CD4-positive, CD25-positive, alpha-beta regulatory T cell (primary cell): ENCODE data around the gene LHX3. TPM values are rescaled to one million over a fixed set of nuclear protein-coding genes. Genes with fewer than 3 reads are reported as not detected.

ENCODE experiments used
- ATAC-seq, 2 donors: fragments of 150-1000 bp; cut with Tn5 transposase; one replicate each; pipeline ENCODE4 v1.10.0; 2021; ENCODE audit warnings: low read depth in 2 of 2, moderate number of reproducible peaks in 2 of 2, moderate library complexity in 1 of 2
- DNase-seq, 3 donors: peaks; one replicate each; pipeline versions ENCODE4 v3.0.0 to v3.0.0-alpha.2; 2012 to 2022; ENCODE audit warnings: mixed read lengths in 1 of 3
- H3K27ac ChIP-seq: one replicate; pipeline ENCODE4 v1.7.0; 2013; ENCODE audit warnings: mild to moderate bottlenecking, low read length; ENCODE audit not compliant: insufficient read depth, poor library complexity, severe bottlenecking
- H3K27me3 ChIP-seq: one replicate; pipeline ENCODE4 v1.7.0; 2013; ENCODE audit warnings: low read length; ENCODE audit not compliant: control insufficient read depth, insufficient read depth
- H3K36me3 ChIP-seq: one replicate; pipeline ENCODE4 v1.7.0; 2013; ENCODE audit warnings: mild to moderate bottlenecking, low read length, moderate library complexity; ENCODE audit not compliant: control insufficient read depth, insufficient read depth
- H3K4me1 ChIP-seq: 2 replicates; pipeline ENCODE4 v1.7.0; 2013; ENCODE audit warnings: mild to moderate bottlenecking, low read length; ENCODE audit not compliant: insufficient read depth, control insufficient read depth, poor library complexity, severe bottlenecking
- H3K4me3 ChIP-seq: one replicate; pipeline ENCODE4 v1.7.0; 2013; ENCODE audit warnings: low read depth, mild to moderate bottlenecking, low read length, moderate library complexity
- H3K9me3 ChIP-seq, 2 experiments: 1 replicate in 1 of 2; 2 replicates in 1 of 2; pipeline ENCODE4 v1.7.0; 2013; ENCODE audit warnings: low read length in 2 of 2, mild to moderate bottlenecking in 1 of 2, moderate library complexity in 1 of 2; ENCODE audit not compliant: control insufficient read depth in 2 of 2
- H3K27ac Mint-ChIP-seq, 3 donors: one replicate each; pipeline ENCODE4 v1.8.0; 2020 to 2022; ENCODE audit warnings: mild to moderate bottlenecking in 3 of 3, mixed read lengths in 3 of 3, moderate library complexity in 2 of 3
- H3K27me3 Mint-ChIP-seq: one replicate; pipeline ENCODE4 v1.8.0; 2022; ENCODE audit warnings: mild to moderate bottlenecking, mixed read lengths
- H3K36me3 Mint-ChIP-seq: one replicate; pipeline ENCODE4 v1.8.0; 2020; ENCODE audit warnings: mixed read lengths
- H3K4me1 Mint-ChIP-seq, 4 donors: one replicate each; pipeline ENCODE4 v1.8.0; 2020 to 2022; ENCODE audit warnings: mixed read lengths in 4 of 4, mild to moderate bottlenecking in 1 of 4
- H3K4me3 Mint-ChIP-seq, 4 donors: one replicate each; pipeline ENCODE4 v1.8.0; 2020 to 2022; ENCODE audit warnings: mild to moderate bottlenecking in 4 of 4, mixed read lengths in 4 of 4, moderate library complexity in 3 of 4
- H3K9me3 Mint-ChIP-seq, 7 donors: one replicate each; pipeline ENCODE4 v1.8.0; 2020 to 2022; ENCODE audit warnings: mixed read lengths in 7 of 7, mild to moderate bottlenecking in 3 of 7, moderate library complexity in 2 of 7
- polyA plus RNA-seq, 4 donors: library from polyadenylated mRNA; unstranded; fragments of 300-500 nt; fragmentation: Illumina TruSeq; gene quantifications; one replicate each; pipeline ENCODE4 v1.2.3, GENCODE V29; 2021
- total RNA-seq: library from RNA; stranded (reverse); gene quantifications from one replicate; pipeline ENCODE4 v1.2.3, GENCODE V29; 2022

LHX3 gene
- total and polyA plus RNA-seq, 5 donors from 2014 or later = not detected

DNA sequence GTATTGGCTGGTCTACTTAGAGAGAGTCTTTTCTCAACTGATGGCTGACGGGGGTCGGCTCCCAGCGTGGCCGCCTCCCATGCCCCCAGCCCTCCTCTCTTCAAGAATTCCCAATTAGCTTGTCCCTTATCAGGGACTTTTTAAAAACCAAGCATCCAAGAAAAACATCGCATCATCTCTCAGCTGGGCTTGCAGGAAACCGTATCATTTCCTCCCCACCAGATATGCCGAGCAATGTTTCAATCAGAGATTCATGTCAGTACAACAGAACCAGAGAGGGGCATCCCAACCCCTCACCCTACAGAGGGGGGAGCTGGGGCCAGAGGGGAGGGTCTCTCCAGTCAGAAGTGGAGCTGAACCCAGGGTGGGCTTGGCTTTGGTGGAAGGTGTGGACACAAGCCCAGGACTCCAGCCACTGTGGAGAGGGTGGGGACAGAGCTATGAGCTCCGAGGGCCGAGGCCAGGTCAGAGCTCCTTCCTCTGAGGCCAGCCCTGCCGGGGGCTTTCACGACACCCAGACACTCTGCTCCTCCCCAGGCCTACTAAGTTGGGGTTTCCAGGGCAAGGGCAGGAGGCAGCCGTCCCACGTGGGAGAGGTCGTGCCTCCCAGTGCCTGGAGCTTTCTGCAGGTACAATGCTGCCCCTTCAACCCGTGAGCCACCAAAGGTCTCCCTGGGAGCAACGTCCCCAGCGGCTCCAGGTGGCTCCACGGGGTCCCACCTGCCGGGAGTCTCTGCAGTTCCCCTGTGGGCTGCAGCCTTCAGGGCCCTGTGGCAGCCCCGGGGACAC, 47.3 kb downstream of the LHX3 start:
- Mint-ChIP-seq H3K27me3 (peaks cover 5% of the 10 kb centered on the region), H3K27ac (no peak overlapping the region)

DNA sequence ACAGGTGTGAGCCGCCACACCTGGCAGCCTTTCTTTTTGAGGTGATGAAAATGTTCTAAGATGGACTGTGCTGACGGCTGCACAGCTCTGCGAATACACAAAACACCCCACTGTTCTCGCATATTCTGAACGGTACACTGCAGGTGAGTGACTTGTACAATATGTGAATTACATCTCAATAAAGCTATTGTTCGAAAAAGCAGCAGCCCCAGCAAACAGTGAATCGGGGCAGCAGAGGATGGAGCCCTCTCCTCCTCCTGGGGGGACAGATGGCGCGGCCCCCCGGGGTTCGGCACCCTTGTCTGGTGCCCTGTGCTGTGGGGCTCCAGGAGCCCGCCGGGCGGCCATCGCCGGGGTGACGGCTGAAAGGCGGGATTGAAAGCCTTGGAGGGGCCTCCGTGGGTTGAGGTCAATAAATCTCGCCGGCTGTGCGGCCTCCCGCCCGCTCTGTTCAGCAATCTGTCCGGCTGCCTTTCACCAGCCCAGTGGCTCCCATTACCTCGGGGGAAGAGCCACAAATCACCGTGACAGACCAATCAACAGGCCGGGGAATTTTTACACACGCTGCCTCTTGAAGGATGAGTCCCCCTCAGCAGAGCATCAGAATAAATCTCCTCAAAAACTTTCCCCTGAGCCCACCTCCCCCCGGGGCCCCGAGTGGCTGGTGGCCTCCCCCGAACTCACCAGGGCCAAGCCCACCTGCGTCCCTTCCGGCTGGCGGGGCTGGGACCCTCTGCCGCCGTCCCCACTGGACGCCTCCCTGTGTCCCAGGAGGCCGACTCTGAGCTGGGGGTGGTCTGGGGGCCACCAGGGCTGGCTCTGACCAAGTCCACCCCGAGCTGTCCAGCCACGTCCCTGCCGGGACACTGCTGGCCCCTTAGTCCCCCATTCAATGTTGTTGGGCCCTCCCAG, 48.5 kb downstream of the LHX3 start:
- Histone ChIP-seq H3K4me1 (no peaks in the 10 kb centered on the region), H3K36me3 (no peaks in the 10 kb centered on the region), H3K9me3 (no peaks in the 10 kb centered on the region), H3K27ac (no peak overlapping the region), H3K27me3 (no peaks in the 10 kb centered on the region), H3K4me3 (no peak overlapping the region)
- Mint-ChIP-seq H3K9me3 (no peaks in the 10 kb centered on the region), H3K4me1 (no peaks in the 10 kb centered on the region), H3K27me3 (peaks cover 5% of the 10 kb centered on the region), H3K4me3 (no peak overlapping the region), H3K36me3 (no peaks in the 10 kb centered on the region), H3K27ac (no peak overlapping the region)
- ATAC-seq = no peak
- DNase-seq = no peak

More for the DNA sequence above, 47.3 kb downstream of the LHX3 start:
- H3K36me3 ChIP-seq = no peaks in the 10 kb centered on the region
- ATAC-seq (no peak), DNase-seq (no peak)
- no peak overlapping the region for H3K4me3 ChIP-seq
- no peaks in the 10 kb centered on the region for H3K9me3 ChIP-seq
- no peak overlapping the region for H3K27ac ChIP-seq
- Mint-ChIP-seq H3K36me3 (no peaks in the 10 kb centered on the region), H3K9me3 (no peaks in the 10 kb centered on the region), H3K4me1 (no peaks in the 10 kb centered on the region), H3K4me3 (no peak overlapping the region)
- no peaks in the 10 kb centered on the region for H3K27me3 ChIP-seq
- no peaks in the 10 kb centered on the region for H3K4me1 ChIP-seq

DNA sequence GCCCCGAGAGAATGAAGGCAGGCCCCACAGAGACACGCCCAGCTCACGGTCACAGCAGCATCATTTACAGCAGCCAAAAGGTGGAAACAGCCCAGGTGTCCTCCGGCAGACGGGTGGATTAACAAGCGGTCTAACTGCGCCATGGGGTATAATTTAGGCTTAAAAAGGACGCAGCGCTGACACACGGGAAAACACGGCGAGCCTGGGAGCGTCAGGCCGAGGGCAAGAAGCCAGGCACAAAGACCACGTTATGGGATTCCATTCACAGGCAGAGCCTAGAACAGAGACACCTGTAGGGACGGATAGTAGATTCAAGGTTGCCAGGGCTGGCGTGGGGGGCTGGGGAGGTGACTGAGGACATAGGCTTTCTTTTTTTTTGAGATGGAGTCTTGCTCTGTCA, 49.4 kb downstream of the LHX3 start:
- Mint-ChIP-seq H3K4me3 (no peak overlapping the region), H3K27ac (peak overlapping the region in 1 of 3 donors; percentile 69), H3K4me1 (no peaks in the 10 kb centered on the region), H3K36me3 (no peaks in the 10 kb centered on the region), H3K27me3 (peaks cover 5% of the 10 kb centered on the region), H3K9me3 (no peaks in the 10 kb centered on the region)
- no peak for ATAC-seq
- DNase-seq = no peak
- Histone ChIP-seq H3K4me3 (no peak overlapping the region), H3K36me3 (no peaks in the 10 kb centered on the region), H3K27me3 (no peaks in the 10 kb centered on the region), H3K4me1 (no peaks in the 10 kb centered on the region), H3K27ac (no peak overlapping the region), H3K9me3 (no peaks in the 10 kb centered on the region)

GRCh38 chr9:136154943-136155342, 50.0 kb downstream of the LHX3 start:
- H3K36me3 ChIP-seq = no peaks in the 10 kb centered on the region
- DNase-seq = no peak
- no peaks in the 10 kb centered on the region for H3K27me3 ChIP-seq
- no peak overlapping the region for H3K4me3 ChIP-seq
- Mint-ChIP-seq H3K4me1 (no peaks in the 10 kb centered on the region), H3K27ac (peak overlapping the region in 1 of 3 donors; percentile 69), H3K9me3 (no peaks in the 10 kb centered on the region), H3K36me3 (no peaks in the 10 kb centered on the region), H3K27me3 (peaks cover 5% of the 10 kb centered on the region), H3K4me3 (no peak overlapping the region)
- H3K9me3 ChIP-seq = no peaks in the 10 kb centered on the region
- no peak for ATAC-seq
- no peak overlapping the region for H3K27ac ChIP-seq
- no peaks in the 10 kb centered on the region for H3K4me1 ChIP-seq

GRCh38 chr9:136153381-136154065, 51.4 kb downstream of the LHX3 start:
- Mint-ChIP-seq H3K27ac (no peak overlapping the region), H3K9me3 (no peaks in the 10 kb centered on the region), H3K4me3 (no peak overlapping the region), H3K36me3 (no peaks in the 10 kb centered on the region), H3K27me3 (peaks cover 5% of the 10 kb centered on the region), H3K4me1 (no peaks in the 10 kb centered on the region)
- Histone ChIP-seq H3K4me3 (no peak overlapping the region), H3K9me3 (no peaks in the 10 kb centered on the region), H3K27me3 (no peaks in the 10 kb centered on the region), H3K36me3 (no peaks in the 10 kb centered on the region), H3K4me1 (no peaks in the 10 kb centered on the region), H3K27ac (no peak overlapping the region)
- no peak for DNase-seq
- ATAC-seq = no peak

DNA sequence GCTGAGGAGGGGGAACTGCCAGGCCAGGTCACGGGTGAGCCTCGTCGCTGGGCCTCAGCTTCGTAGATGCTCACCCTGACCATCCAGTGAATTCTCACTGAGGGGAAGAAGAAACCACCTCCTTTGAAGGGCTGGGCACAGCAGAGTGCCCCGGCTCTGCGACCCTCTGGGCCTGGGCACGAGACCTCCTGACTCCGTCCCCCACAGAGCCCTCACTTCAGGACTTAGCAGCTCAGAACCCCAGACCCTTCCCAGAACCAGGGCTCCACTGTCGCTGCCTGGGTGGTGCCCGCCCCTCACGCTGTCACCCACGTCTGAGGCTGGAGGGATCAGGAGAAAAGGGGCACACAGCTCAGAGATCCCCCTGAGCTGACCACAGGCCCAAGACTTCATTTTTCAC, 52.0 kb downstream of the LHX3 start:
- Mint-ChIP-seq H3K27ac (no peak overlapping the region), H3K36me3 (no peaks in the 10 kb centered on the region), H3K4me3 (no peak overlapping the region), H3K4me1 (no peaks in the 10 kb centered on the region), H3K27me3 (peaks cover 5% of the 10 kb centered on the region), H3K9me3 (no peaks in the 10 kb centered on the region)
- Histone ChIP-seq H3K27ac (no peak overlapping the region), H3K27me3 (no peaks in the 10 kb centered on the region), H3K36me3 (no peaks in the 10 kb centered on the region), H3K4me3 (no peak overlapping the region), H3K9me3 (no peaks in the 10 kb centered on the region), H3K4me1 (no peaks in the 10 kb centered on the region)
- ATAC-seq = no peak
- DNase-seq = no peak

- Mint-ChIP-seq H3K4me1 (no peaks in the 10 kb centered on the region), H3K27ac (no peak overlapping the region), H3K4me3 (no peak overlapping the region), H3K9me3 (no peaks in the 10 kb centered on the region), H3K27me3 (peaks cover 5% of the 10 kb centered on the region), H3K36me3 (no peaks in the 10 kb centered on the region)
- no peak for ATAC-seq
- Histone ChIP-seq H3K36me3 (no peaks in the 10 kb centered on the region), H3K4me3 (no peak overlapping the region), H3K4me1 (no peaks in the 10 kb centered on the region), H3K9me3 (no peaks in the 10 kb centered on the region), H3K27me3 (no peaks in the 10 kb centered on the region), H3K27ac (no peak overlapping the region)
- no peak for DNase-seq
Observed at GRCh38 chr9:136152543-136152866, 52.4 kb downstream of the LHX3 start.
